Osteoblast (primary cell): Measurements from ENCODE around the gene ENAH. TPM values are rescaled to one million over a fixed set of nuclear protein-coding genes. Genes with fewer than 3 reads are reported as not detected.

ENCODE experiments used
- DNase-seq: peaks from one replicate; pipeline ENCODE4 v3.0.0; 2011; ENCODE audit warnings: low spot score, mixed read lengths; ENCODE audit not compliant: insufficient read length; ENCODE audit errors: missing footprints
- H2AFZ ChIP-seq: 2 replicates; pipeline ENCODE4 v1.6.0; 2011; ENCODE audit warnings: mild to moderate bottlenecking, low read length
- H3K27ac ChIP-seq: 2 replicates; pipeline ENCODE4 v1.5.1; 2011; ENCODE audit warnings: mild to moderate bottlenecking, low read depth, low read length, moderate library complexity
- H3K27me3 ChIP-seq: 2 replicates; pipeline ENCODE4 v1.6.0; 2012; ENCODE audit warnings: mild to moderate bottlenecking, control low read depth, inconsistent platforms, low read length, moderate library complexity; ENCODE audit not compliant: insufficient read depth
- H3K36me3 ChIP-seq: 2 replicates; pipeline ENCODE4 v1.5.1; 2011; ENCODE audit warnings: mild to moderate bottlenecking, low read length, control low read depth, moderate library complexity; ENCODE audit not compliant: insufficient read depth
- H3K4me1 ChIP-seq: 2 replicates; pipeline ENCODE4 v1.5.1; 2011; ENCODE audit warnings: mild to moderate bottlenecking, low read length, control low read depth, moderate library complexity; ENCODE audit not compliant: insufficient read depth
- H3K4me2 ChIP-seq: 2 replicates; pipeline ENCODE4 v1.6.0; 2011; ENCODE audit warnings: mild to moderate bottlenecking, low read length; ENCODE audit not compliant: insufficient read depth
- H3K4me3 ChIP-seq: fragments of 200-600 bp; sonication (generic); 3 replicates; pipeline ENCODE4 v1.5.1; 2012; ENCODE audit warnings: mild to moderate bottlenecking, low read length, inconsistent platforms; ENCODE audit not compliant: insufficient read depth
- H3K79me2 ChIP-seq: 2 replicates; pipeline ENCODE4 v1.6.0; 2012; ENCODE audit warnings: mild to moderate bottlenecking, low read length, control low read depth, inconsistent platforms; ENCODE audit not compliant: insufficient read depth
- H3K9me3 ChIP-seq: 2 replicates; pipeline ENCODE4 v1.5.1; 2011; ENCODE audit warnings: low read depth, low read length, control low read depth
- H4K20me1 ChIP-seq: 2 replicates; pipeline ENCODE4 v1.6.0; 2012; ENCODE audit warnings: mild to moderate bottlenecking, low read length, control low read depth; ENCODE audit not compliant: insufficient read depth
- CTCF ChIP-seq: IDR thresholded peaks from 2 replicates; pipeline ENCODE4 v1.5.1; 2011; ENCODE audit warnings: mild to moderate bottlenecking, low read depth, low read length, moderate library complexity; ENCODE audit errors: extremely low read depth
- total RNA-seq: library from RNA; depleted of rRNA; stranded (reverse); fragments of >200 nt; gene quantifications from 2 replicates; pipeline ENCODE4 v1.2.3, GENCODE V29; 2012

The ENAH gene
- total RNA-seq, 1 donor, result 453 TPM

- H3K36me3 ChIP-seq, result peaks cover 17% of the 10 kb centered on the region
- no peak overlapping the region for H2AFZ ChIP-seq
- DNase-seq, result no peak
- no peaks in the 10 kb centered on the region for H3K4me1 ChIP-seq
- no peak overlapping the region for H3K27ac ChIP-seq
- no peaks in the 10 kb centered on the region for H3K27me3 ChIP-seq
- no peak overlapping the region for H3K4me2 ChIP-seq
- H3K4me3 ChIP-seq, result no peak overlapping the region
- H4K20me1 ChIP-seq, result peaks cover 39% of the 10 kb centered on the region
- peaks cover 81% of the 10 kb centered on the region for H3K79me2 ChIP-seq
- H3K9me3 ChIP-seq, result no peaks in the 10 kb centered on the region
- no peak for TF ChIP-seq CTCF
Measured at GRCh38 chr1:225523263-225523950, 129.5 kb downstream of the ENAH start.

- Histone ChIP-seq H3K27me3 (no peaks in the 10 kb centered on the region), H3K4me1 (no peaks in the 10 kb centered on the region), H3K79me2 (peaks cover 78% of the 10 kb centered on the region), H3K9me3 (no peaks in the 10 kb centered on the region), H3K27ac (no peak overlapping the region), H2AFZ (no peak overlapping the region), H3K36me3 (peaks cover 16% of the 10 kb centered on the region), H3K4me3 (no peak overlapping the region), H4K20me1 (peaks cover 35% of the 10 kb centered on the region), H3K4me2 (no peak overlapping the region)
- TF ChIP-seq CTCF, result no peak
- DNase-seq, result peak; percentile 6
Measured at GRCh38 chr1:225522588-225523262, 130.2 kb downstream of the ENAH start.

GRCh38 chr1:225520587-225521227 lies 132.2 kb downstream of the ENAH start:
- Histone ChIP-seq H4K20me1 (peaks cover 42% of the 10 kb centered on the region), H3K4me1 (no peaks in the 10 kb centered on the region), H3K79me2 (peaks cover 76% of the 10 kb centered on the region), H3K36me3 (peaks cover 25% of the 10 kb centered on the region), H3K27me3 (no peaks in the 10 kb centered on the region), H3K4me3 (no peak overlapping the region), H3K27ac (no peak overlapping the region), H3K4me2 (no peak overlapping the region), H2AFZ (no peak overlapping the region), H3K9me3 (no peaks in the 10 kb centered on the region)
- TF ChIP-seq CTCF, result no peak
- no peak for DNase-seq
